HepG2 (cell line): Measurements from ENCODE around the gene SETD7. TPM values are rescaled to one million over a fixed set of nuclear protein-coding genes. Genes with fewer than 3 reads are reported as not detected.

Experiments
- ATAC-seq: fragments of 200-7000 bp; cut with Tn5 transposase; 3 replicates; pipeline ENCODE4 v1.9.1; 2020; ENCODE audit warnings: mild to moderate bottlenecking, moderate library complexity
- BruUV-seq: library from RNA; stranded (reverse); fragments of 400-500 nt; replicated peaks from 2 replicates; lab custom pipeline; 2021; lab: Mats Ljungman, UMichigan
- CTCF ChIA-PET: fragments of 300-600 bp; formaldehyde crosslinking; extraction: SDS; loops from one replicate; lab custom pipeline; 2021; ENCODE audit warnings: low total read pairs, inconsistent platforms, low intra/inter-chr PET ratio; lab: Yijun Ruan, JAX
- POLR2A ChIA-PET: fragments of 350-600 bp; sonication (Branson Sonifier 250); formaldehyde crosslinking; loops from one replicate; lab custom pipeline; 2020; ENCODE audit warnings: antibody characterized with exemption, inconsistent platforms; lab: Yijun Ruan, JAX
- DNase-seq: peaks from one replicate; pipeline ENCODE4 v3.0.0-alpha.2; 2015; ENCODE audit warnings: low spot score
- FAIRE-seq: peaks from 3 replicates; lab custom pipeline; 2011; peaks lifted over from hg19 to GRCh38; lab: Jason Lieb, UNC
- H2AFZ ChIP-seq: one replicate; pipeline ENCODE4 v1.6.1; 2011; ENCODE audit warnings: low read length, inconsistent platforms
- H3K27ac ChIP-seq: fragments of 300-600 bp; 3 replicates; pipeline ENCODE4 v1.8.0; 2011; ENCODE audit warnings: mixed run types, mild to moderate bottlenecking, mixed read lengths, low read length, inconsistent platforms; ENCODE audit not compliant: insufficient read depth; ENCODE audit errors: extremely low read length
- H3K27me3 ChIP-seq, 2 experiments: fragments of 200-600 bp in 1 of 2; 2 replicates in 1 of 2; 3 replicates in 1 of 2; pipeline versions ENCODE4 v1.6.0 to v1.8.0; 2011; ENCODE audit warnings: low read length in 2 of 2, mild to moderate bottlenecking in 2 of 2, moderate library complexity in 2 of 2, inconsistent platforms in 1 of 2; ENCODE audit not compliant: insufficient read depth in 2 of 2, control insufficient read depth in 1 of 2
- H3K36me3 ChIP-seq, 2 experiments: fragments of 200-600 bp in 1 of 2; replicated peaks in 1 of 2; 2 replicates in 1 of 2; 3 replicates in 1 of 2; pipeline versions ENCODE4 v1.5.1 to v1.8.0; 2011; ENCODE audit warnings: low read length in 2 of 2, inconsistent platforms in 1 of 2; ENCODE audit not compliant: insufficient read depth in 2 of 2, control insufficient read depth in 1 of 2
- H3K4me1 ChIP-seq: 2 replicates; pipeline ENCODE4 v1.5.1; 2012; ENCODE audit warnings: low read length, inconsistent platforms; ENCODE audit not compliant: insufficient read depth
- H3K4me2 ChIP-seq: 2 replicates; pipeline ENCODE4 v1.6.0; 2011; ENCODE audit warnings: low read depth, low read length, inconsistent platforms
- H3K4me3 ChIP-seq, 3 experiments: fragments of 200-600 bp in 1 of 3; sonication (generic), shearing (Covaris generic) in 1 of 3; replicated peaks in 1 of 3; 2 replicates each; pipeline ENCODE4 v1.5.1; 2011 to 2016; ENCODE audit warnings: low read length in 3 of 3, inconsistent platforms in 2 of 3, low read depth in 2 of 3, mild to moderate bottlenecking in 2 of 3, control low read depth in 1 of 3, mixed read lengths in 1 of 3; ENCODE audit not compliant: insufficient read depth in 1 of 3
- H3K79me2 ChIP-seq: one replicate; pipeline ENCODE4 v1.6.1; 2011; ENCODE audit warnings: low read length, inconsistent platforms; ENCODE audit not compliant: insufficient read depth
- H3K9ac ChIP-seq: 2 replicates; pipeline ENCODE4 v1.6.0; 2011; ENCODE audit warnings: mild to moderate bottlenecking, low read depth, low read length, inconsistent platforms; ENCODE audit not compliant: insufficient read depth
- H3K9me3 ChIP-seq: 2 replicates; pipeline ENCODE4 v1.5.1; 2012; ENCODE audit warnings: mild to moderate bottlenecking, low read length
- H4K20me1 ChIP-seq: 2 replicates; pipeline ENCODE4 v1.6.0; 2011; ENCODE audit warnings: inconsistent platforms, mild to moderate bottlenecking, low read length, moderate library complexity; ENCODE audit not compliant: insufficient read depth
- ELF1 ChIP-seq: sonication (generic); formaldehyde crosslinking; IDR thresholded peaks from 2 replicates; pipeline ENCODE4 v1.4.0; 2020; ENCODE audit warnings: missing genetic modification reagents
- GTF2F1 ChIP-seq: fragments of 150-350 bp; IDR thresholded peaks from 2 replicates; pipeline ENCODE4 v1.6.1; 2014; ENCODE audit warnings: low read length
- KDM6A ChIP-seq: IDR thresholded peaks from 2 replicates; pipeline ENCODE4 v1.6.1; 2016; ENCODE audit warnings: low read depth
- MBD4 ChIP-seq: IDR thresholded peaks from 2 replicates; pipeline ENCODE4 v1.6.1; 2012; ENCODE audit warnings: low read length, inconsistent platforms, borderline replicate concordance
- MIXL1 ChIP-seq: IDR thresholded peaks from 2 replicates; pipeline ENCODE4 v1.6.1; 2016
- PLRG1 ChIP-seq: fragments of 450-650 bp; conservative IDR thresholded peaks from 2 replicates; pipeline ENCODE4 v1.6.1; 2016
- SRY ChIP-seq: sonication (generic); formaldehyde crosslinking; IDR thresholded peaks from 2 replicates; pipeline ENCODE4 v1.8.0; 2022; ENCODE audit warnings: mild to moderate bottlenecking, missing genetic modification reagents
- TMF1 ChIP-seq: sonication (generic); formaldehyde crosslinking; IDR thresholded peaks from 2 replicates; pipeline ENCODE4 v1.8.1; 2022; ENCODE audit warnings: low read depth, missing genetic modification reagents
- XRCC5 ChIP-seq: fragments of 200-400 bp; formaldehyde crosslinking; optimal IDR thresholded peaks from 2 replicates; pipeline ENCODE3; 2017; ENCODE audit warnings: mild to moderate bottlenecking, low read length
- ZNF136 ChIP-seq: sonication (generic); formaldehyde crosslinking; IDR thresholded peaks from 2 replicates; pipeline ENCODE4 v1.8.1; 2022; ENCODE audit warnings: low read depth, mild to moderate bottlenecking, moderate library complexity, missing genetic modification reagents
- ZNF205 ChIP-seq: IDR thresholded peaks from 2 replicates; pipeline ENCODE4 v1.6.1; 2018; ENCODE audit warnings: missing biosample characterization, missing genetic modification reagents
- ZNF235 ChIP-seq: sonication (generic); formaldehyde crosslinking; IDR thresholded peaks from 2 replicates; pipeline ENCODE4 v1.8.1; 2023; ENCODE audit warnings: mild to moderate bottlenecking, missing genetic modification reagents, borderline replicate concordance
- ZNF296 ChIP-seq: sonication (generic); formaldehyde crosslinking; conservative IDR thresholded peaks from 2 replicates; pipeline ENCODE4 v1.5.0; 2020; ENCODE audit warnings: mild to moderate bottlenecking, missing genetic modification reagents
- ZNF564 ChIP-seq: sonication (generic); formaldehyde crosslinking; IDR thresholded peaks from 2 replicates; pipeline ENCODE4 v1.8.1; 2023; ENCODE audit warnings: mild to moderate bottlenecking, missing genetic modification reagents
- ZNF660 ChIP-seq: sonication (generic); formaldehyde crosslinking; IDR thresholded peaks from 2 replicates; pipeline ENCODE4 v1.5.1; 2020; ENCODE audit warnings: mild to moderate bottlenecking, low read depth, missing genetic modification reagents, borderline replicate concordance
- ZNF7 ChIP-seq: IDR thresholded peaks from 2 replicates; pipeline ENCODE4 v1.6.1; 2016; ENCODE audit warnings: missing biosample characterization, missing genetic modification reagents
- ZNF768 ChIP-seq: sonication (generic); formaldehyde crosslinking; IDR thresholded peaks from 2 replicates; pipeline ENCODE4 v1.4.0; 2020; ENCODE audit warnings: missing genetic modification reagents
- ZNF781 ChIP-seq: sonication (generic); formaldehyde crosslinking; IDR thresholded peaks from 2 replicates; pipeline ENCODE4 v1.5.1; 2020; ENCODE audit warnings: borderline replicate concordance, mild to moderate bottlenecking, missing genetic modification reagents; ENCODE audit errors: not compliant biosample characterization
- WGBS: methylation state at CpG from one replicate; pipeline ENCODE4 v1.1.6; 2017; ENCODE audit warnings: low lambda C conversion rate; 5-methylcytosine and 5-hydroxymethylcytosine counted together
- in situ Hi-C: cut with HindIII; loops from 2 replicates; pipeline ENCODE4 v1.10.0; 2017; ENCODE audit warnings: low pct_unique_long_range_greater_than_20kb; ENCODE audit not compliant: extremely low pct_ligation_motif_present
- intact Hi-C: fragments of 100-400 bp; cut with micrococcal nuclease; formaldehyde crosslinking; loops from one replicate; pipeline ENCODE4 v1.10.0; 2022; ENCODE audit not compliant: unreplicated experiment
- polyA plus RNA-seq, 8 experiments: library from polyadenylated mRNA; depleted of rRNA in 3 of 8; stranded (reverse) in 7 of 8; unstranded in 1 of 8; fragments of >200 nt; fragmentation: Illumina TruSeq in 4 of 8; extraction: Trizol in 4 of 8; gene quantifications; 2 replicates each; pipeline versions ENCODE4 v1.2.1 to v1.2.3, GENCODE V29; 2011 to 2016; ENCODE audit warnings: low read depth in 4 of 8, missing spikeins in 1 of 8, mixed read lengths in 1 of 8; ENCODE audit not compliant: insufficient read depth in 1 of 8
- total RNA-seq, 5 experiments: library from RNA; depleted of rRNA; stranded (reverse); fragments of >200 nt; fragmentation: Illumina TruSeq; extraction: Trizol; gene quantifications; 2 replicates each; pipeline ENCODE4 v1.2.3, GENCODE V29; 2016; ENCODE audit warnings: low read depth in 1 of 5
- TF ChIP-seq, protein P1 (sequence below): sonication (generic); formaldehyde crosslinking; IDR thresholded peaks from 2 replicates; pipeline ENCODE4 v1.5.1; 2020; ENCODE audit warnings: mild to moderate bottlenecking, missing genetic modification reagents, borderline replicate concordance

SETD7 gene
- total and polyA plus RNA-seq, 2 of the 13 experiments (the other 11 are each of a cell fraction or from before 2014, with no cell fraction given): 0.08 to 0.22 TPM

GRCh38 chr4:139501527-139501926 lies 54.5 kb downstream of the SETD7 start:
- Histone ChIP-seq H3K27ac (no peak overlapping the region), H4K20me1 (no peaks in the 10 kb centered on the region), H3K9ac (no peak overlapping the region), H3K4me1 (peaks cover 21% of the 10 kb centered on the region), H2AFZ (no peak overlapping the region), H3K36me3 (no peaks in the 10 kb centered on the region), H3K27me3 (no peaks in the 10 kb centered on the region; a peak in 1 of 5 replicates), H3K4me3 (no peak overlapping the region), H3K79me2 (no peaks in the 10 kb centered on the region), H3K4me2 (no peak overlapping the region), H3K9me3 (no peaks in the 10 kb centered on the region)
- POLR2A ChIA-PET: no interaction called here
- intact Hi-C loops: no loop called here
- in situ Hi-C loops: loop anchor here (10.0 kb wide), 1 partner anchor 87 kb away; no protein-coding TSS in a partner anchor
- TF ChIP-seq KDM6A (CRISPR knock-in tag) (no peak), ZNF768 (CRISPR knock-in tag) (no peak), ZNF136 (CRISPR knock-in tag) (no peak), TMF1 (no peak), ZNF660 (CRISPR knock-in tag) (no peak), ZNF781 (CRISPR knock-in tag) (no peak), GTF2F1 (no peak), ZNF564 (CRISPR knock-in tag) (no peak), MIXL1 (CRISPR knock-in tag) (no peak), MBD4 (no peak), ELF1 (CRISPR knock-in tag) (no peak), ZNF7 (no peak), ZNF296 (CRISPR knock-in tag) (no peak), XRCC5 (no peak), SRY (CRISPR knock-in tag) (no peak), ZNF235 (CRISPR knock-in tag) (no peak), PLRG1 (no peak), ZNF205 (no peak)
- TF ChIP-seq, protein P1, sequence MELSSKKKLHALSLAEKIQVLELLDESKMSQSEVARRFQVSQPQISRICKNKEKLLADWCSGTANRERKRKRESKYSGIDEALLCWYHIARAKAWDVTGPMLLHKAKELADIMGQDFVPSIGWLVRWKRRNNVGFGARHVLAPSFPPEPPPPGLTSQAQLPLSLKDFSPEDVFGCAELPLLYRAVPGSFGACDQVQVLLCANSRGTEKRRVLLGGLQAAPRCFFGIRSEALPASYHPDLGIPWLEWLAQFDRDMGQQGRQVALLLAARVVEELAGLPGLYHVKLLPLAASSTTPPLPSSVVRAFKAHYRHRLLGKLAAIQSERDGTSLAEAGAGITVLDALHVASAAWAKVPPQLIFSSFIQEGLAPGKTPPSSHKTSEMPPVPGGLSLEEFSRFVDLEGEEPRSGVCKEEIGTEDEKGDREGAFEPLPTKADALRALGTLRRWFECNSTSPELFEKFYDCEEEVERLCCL (CRISPR knock-in tag): no peak
- no TSS peak for BruUV-seq
- CTCF ChIA-PET: no interaction called here
- DNase-seq: no peak
- no peak for FAIRE-seq
- ATAC-seq: no peak
- 19% methylated on average over 6 of the region's 6 CpGs for WGBS
